OCI-LY7 (cell line): ENCODE data around the gene ISOC2.
"Not testable (repeated sequence)": the region's sequence is repeated elsewhere in the genome, so short reads cannot be mapped to it uniquely, and the experiment has no call there.

Experiments
- EZH2phosphoT487 ChIP-seq: fragments of 200-600 bp; sonication (generic); IDR thresholded peaks from 2 replicates; pipeline ENCODE4 v1.6.1; 2018; ENCODE audit warnings: low read depth, borderline replicate concordance, mild to moderate bottlenecking, mixed run types, antibody characterized with exemption, low read length, moderate library complexity, mixed read lengths
- TF ChIP-seq, protein P1 (sequence below): fragments of 200-600 bp; sonication (generic); conservative IDR thresholded peaks from 2 replicates; pipeline ENCODE4 v1.5.1; 2014; ENCODE audit warnings: mild to moderate bottlenecking, antibody characterized with exemption, low read length, moderate library complexity, mixed read lengths

- TF ChIP-seq, protein P1, sequence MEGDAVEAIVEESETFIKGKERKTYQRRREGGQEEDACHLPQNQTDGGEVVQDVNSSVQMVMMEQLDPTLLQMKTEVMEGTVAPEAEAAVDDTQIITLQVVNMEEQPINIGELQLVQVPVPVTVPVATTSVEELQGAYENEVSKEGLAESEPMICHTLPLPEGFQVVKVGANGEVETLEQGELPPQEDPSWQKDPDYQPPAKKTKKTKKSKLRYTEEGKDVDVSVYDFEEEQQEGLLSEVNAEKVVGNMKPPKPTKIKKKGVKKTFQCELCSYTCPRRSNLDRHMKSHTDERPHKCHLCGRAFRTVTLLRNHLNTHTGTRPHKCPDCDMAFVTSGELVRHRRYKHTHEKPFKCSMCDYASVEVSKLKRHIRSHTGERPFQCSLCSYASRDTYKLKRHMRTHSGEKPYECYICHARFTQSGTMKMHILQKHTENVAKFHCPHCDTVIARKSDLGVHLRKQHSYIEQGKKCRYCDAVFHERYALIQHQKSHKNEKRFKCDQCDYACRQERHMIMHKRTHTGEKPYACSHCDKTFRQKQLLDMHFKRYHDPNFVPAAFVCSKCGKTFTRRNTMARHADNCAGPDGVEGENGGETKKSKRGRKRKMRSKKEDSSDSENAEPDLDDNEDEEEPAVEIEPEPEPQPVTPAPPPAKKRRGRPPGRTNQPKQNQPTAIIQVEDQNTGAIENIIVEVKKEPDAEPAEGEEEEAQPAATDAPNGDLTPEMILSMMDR = not testable (repeated sequence)
- not testable (repeated sequence) for TF ChIP-seq EZH2phosphoT487
Observed at GRCh38 chr19:55409179-55409578, 52.3 kb downstream of the ISOC2 start.
